NCI-H446 treated with DMSO at 0.1 percent for 48 hours (cell line): ENCODE data around the gene DIDO1.

Experiments
- DNase-seq: peaks from one replicate; lab custom pipeline; 2025; lab: John Stamatoyannopoulos, UW

DIDO1 gene

GRCh38 chr20:62894261-62894660 is 32.0 kb downstream of the DIDO1 start:
- no peak for DNase-seq

- DNase-seq: no peak
These were observed 32.6 kb downstream of the DIDO1 start for GRCh38 chr20:62893700-62894099.

DNA sequence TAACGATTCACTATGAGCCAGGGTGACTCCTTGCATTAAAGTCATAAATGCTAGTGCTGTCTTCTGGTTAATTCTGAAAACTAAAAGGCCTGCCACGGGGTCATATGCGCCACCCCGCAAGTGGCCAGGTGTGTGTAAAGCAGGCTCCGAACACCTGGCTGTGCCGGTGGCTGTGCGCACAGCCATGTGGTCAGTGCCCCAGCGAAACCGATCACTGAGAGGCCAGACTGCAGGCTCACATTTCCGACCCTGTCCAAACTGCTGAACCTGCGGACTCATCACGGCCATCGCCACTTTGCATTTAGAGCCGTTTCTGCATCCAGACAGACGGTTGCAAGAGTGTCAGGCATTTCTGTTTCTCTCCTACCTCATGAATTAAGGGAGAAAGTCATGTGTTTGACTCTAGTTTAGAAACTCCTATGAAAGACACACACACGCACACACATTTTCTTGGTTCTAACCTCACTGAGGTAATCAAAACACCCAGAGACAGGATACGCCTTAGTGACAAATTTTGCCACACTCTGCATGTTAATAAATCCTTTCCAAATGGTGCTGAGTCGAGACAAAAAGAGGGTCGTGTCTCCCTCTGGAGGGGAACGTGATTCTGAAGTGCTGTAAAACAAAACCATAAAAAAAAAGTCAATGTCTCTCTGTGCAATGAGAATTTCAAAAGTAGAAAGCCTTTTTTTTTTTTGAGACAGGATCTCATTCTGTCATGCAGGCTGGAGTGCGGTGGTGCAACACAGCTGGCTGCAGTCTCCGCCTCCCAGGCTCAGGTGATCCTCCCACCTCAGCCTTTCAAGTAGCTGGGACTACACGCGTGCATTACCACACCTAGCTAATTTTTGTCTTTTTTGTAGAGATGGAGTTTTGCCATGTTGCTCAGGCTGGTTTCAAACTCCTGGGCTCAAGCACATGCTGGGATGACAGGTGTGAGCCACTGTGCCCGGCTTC is 33.7 kb downstream of the DIDO1 start:
- DNase-seq: no peak

DNA sequence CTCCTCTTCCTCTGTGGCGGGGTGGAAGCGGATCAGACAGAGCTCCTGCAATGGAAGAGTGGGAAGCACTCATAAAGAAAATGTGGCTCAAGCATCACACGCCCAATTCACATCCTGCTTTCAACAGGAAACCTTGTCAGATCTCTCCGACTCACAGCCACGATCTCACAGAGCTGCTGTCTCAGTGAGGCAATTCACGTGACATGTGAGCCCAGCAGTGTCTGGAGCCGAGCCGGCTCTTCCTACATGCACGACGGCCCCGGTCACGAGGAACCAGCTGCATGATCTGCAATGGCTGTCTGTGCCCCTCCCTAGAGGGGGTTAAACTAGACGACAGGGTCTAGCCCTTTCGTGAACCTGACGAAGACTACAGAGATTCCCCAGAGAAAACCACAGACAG is 35.2 kb downstream of the DIDO1 start:
- no peak for DNase-seq

DNA sequence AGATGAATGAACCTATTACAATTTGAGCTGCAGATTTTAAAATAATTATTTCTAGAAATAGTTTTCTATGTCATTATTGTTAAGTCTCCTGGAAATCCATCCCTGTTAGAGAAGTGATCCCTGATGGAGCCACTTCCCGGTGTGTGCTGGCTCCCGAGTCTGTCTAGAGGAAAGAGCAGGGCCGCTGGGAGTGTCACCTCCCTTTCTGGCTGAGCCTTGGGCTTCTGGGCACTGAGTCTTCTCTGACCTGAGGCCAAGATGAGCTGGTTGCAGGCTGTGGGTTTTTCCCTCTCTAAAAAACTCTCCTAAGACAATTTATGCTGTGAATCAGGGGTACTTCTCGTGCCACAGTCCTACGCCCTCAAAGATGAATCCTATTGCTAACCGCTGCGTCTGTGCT is 35.9 kb downstream of the DIDO1 start:
- DNase-seq: no peak

GRCh38 chr20:62889871-62890270 is 36.4 kb downstream of the DIDO1 start:
- DNase-seq: no peak

- DNase-seq: no peak
These were observed 36.9 kb downstream of the DIDO1 start for GRCh38 chr20:62889411-62889810.

DNA sequence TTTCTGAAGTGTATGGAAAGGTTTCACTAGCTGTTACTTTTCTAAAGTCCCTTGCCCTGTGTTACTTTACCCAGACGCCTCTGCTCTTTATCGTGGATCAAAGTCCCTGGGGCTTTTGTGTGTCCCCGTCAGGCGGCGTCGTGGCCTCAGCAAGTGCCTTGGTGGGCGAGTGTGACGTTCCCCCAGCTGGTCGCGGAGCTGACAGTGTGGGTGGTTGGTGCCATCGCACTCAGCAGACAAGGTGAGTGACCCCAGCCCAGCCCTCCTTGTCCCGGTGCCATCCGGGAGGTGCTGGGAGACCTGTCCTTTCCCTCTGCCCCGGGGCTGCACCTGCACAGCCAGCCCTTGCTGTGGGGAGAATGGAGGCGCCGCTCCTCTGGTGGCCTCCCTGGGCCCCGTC is 37.4 kb downstream of the DIDO1 start:
- DNase-seq: no peak

DNA sequence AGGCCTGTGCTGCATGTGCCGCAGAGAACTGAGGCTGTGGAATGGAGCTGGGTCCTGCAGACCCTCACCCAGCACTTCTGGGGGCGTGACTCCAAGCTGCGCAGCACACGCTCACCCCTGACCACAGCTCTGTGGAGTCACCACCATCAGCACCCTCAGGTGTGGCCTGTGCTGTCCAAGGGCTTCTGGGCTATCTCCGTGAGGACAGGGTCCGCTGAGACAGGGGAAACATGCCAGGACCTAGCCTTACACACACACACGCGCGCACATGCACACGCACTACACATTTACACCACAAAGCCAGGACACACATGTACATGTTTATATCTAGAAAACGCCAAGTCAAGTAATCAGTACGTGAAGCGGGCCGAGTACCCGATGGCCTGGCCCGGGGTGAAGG is 37.9 kb downstream of the DIDO1 start:
- DNase-seq: no peak

- no peak for DNase-seq
These were observed 38.5 kb downstream of the DIDO1 start for GRCh38 chr20:62887860-62888239.

GRCh38 chr20:62887152-62887859 is 39.0 kb downstream of the DIDO1 start:
- DNase-seq: no peak

GRCh38 chr20:62886709-62887058 is 39.6 kb downstream of the DIDO1 start:
- DNase-seq: no peak

- no peak for DNase-seq
These were observed 40.2 kb downstream of the DIDO1 start for GRCh38 chr20:62885896-62886708.

DNA sequence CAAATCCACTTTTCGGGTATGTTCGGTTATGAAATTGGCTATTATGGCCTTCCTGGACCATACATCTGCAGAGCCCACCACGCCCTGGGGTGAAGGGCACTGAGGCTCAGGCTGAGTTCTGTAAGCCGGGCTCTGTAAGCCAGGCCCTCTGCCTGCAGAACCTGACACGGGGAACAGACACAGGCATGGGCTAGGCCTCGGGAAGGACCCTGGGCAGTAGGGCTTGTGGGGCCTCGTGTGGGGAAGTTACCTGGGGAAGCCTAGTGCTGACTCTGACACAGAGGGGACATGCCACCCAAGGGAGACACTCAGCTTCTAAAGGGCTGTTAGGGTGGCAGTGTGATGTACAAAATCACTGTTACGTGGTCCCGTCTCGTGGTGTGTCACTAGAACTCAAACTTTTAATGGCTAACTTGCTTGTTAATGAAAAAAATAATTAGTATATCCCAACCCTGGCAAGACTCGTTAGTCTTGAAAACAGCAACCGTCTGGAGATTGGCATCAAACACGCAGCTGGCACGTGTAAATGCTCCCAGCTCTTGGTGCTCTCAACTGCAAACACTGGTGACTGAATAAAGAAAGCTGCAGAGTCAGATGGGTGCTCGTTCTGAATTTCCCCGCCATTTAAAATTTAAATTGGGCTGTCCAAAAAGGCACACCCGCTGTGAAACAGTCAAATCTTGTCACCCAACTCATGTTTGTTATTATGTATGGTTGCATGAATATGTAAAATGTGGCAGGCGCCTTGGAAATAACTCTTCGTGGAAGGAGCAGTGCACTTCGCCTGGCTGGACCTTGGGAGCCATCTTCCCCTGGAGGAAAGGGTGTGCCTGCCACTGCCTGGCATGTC is 41.0 kb downstream of the DIDO1 start:
- DNase-seq: no peak

- no peak for DNase-seq
These were observed 41.7 kb downstream of the DIDO1 start for GRCh38 chr20:62884556-62884955.

DNA sequence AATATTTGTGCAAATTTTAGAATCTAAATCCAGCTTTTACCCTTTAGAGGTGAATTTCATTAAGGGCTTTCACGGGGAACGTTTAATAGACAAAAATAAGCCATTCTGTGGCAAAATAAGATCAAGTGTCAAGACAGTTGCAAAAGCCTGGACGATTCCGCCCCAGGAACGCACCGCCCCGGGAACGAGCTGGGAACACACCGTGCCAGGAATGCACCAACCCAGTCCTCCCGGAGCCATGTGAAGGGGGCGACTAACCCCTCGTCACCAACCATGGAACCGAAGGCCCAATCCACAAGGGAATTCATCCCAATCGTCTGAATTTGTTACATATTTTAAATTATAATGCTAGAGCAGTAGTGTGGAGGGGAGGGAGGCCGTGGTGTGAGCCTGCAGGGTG is 43.9 kb downstream of the DIDO1 start:
- DNase-seq: no peak

DNA sequence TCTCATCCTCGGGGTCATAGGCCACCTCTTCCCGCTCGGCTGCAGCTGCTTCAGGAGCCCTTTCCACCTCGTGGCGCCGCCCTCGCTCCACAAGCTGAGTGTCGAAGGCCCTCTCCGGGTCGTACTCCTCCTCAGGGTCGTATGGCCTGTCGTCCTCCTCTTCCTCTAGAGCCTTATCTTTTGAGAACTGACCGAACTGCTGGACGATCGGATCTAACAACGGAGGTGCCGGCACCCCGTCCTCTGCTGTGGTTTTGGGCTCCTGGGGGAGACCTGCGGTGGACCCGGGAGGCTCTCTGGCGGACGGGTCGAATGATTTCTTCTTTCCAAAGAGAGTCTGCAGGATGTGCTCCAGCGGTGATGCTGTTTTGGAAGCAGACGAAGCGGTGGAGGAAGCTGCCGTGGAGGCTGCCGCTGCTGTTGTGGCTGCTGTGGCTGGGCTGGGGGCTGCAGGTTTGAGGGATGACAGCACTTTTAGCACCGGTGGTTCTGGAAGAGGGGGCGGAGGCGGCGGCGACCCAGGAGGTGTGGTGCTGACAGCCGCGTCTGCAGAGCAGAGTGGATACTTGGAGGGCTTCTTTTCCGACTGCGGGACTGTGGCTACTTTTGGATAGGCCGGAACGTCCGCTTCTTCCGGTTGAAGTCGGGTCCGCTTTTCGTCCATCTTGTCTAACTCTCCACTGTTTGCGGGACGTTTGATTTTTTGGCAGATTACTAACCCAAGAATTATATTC is 44.5 kb downstream of the DIDO1 start:
- no peak for DNase-seq

DNA sequence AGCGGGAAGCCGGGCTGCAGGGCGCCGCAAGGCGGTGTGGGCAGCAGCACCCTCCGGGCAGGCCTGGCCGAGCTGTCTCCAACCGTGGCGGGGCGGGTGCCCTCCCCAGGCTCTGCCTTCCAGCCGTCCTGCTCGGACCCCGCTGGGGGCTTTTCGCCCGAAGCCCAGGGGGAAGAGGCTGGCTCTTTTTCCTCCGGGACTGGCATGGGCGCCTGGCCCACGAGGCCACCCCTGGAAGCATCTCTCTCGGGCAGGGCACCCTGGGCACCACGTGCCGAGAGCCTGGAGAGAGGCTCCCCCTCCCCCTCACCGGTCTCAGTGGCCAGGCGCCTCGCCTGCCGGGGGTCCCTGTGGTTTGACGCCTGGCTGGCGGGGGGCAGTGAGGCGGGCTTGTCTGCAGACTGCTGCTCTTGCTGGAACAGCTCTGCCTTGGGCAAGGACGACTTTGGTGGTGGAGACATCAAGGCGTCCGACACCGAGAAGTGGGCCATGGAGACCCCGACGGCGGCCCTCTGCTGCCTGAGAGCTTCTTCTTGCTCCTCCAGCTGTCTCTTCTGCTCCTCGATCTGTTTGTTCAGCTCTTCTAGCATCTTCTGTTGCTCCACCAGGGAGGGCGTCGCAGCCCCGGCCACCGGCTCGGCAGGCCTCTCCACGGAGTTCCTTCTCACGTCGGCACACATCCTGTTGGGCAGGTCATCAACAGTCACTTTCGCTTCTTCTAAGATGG is 45.2 kb downstream of the DIDO1 start:
- DNase-seq: no peak

- no peak for DNase-seq
These were observed 46.0 kb downstream of the DIDO1 start for GRCh38 chr20:62880147-62880934.
